Measurements from ENCODE around the gene KIZ. TPM values are rescaled to one million over a fixed set of nuclear protein-coding genes. Genes with fewer than 3 reads are reported as not detected.

The KIZ gene
- total and polyA plus RNA-seq, 2 donors (not counting 1 experiment from before 2014, with no cell fraction given) = 19.7 to 40.4 TPM

GRCh38 chr20:21096321-21097043 lies 29.4 kb upstream of the KIZ start:
- Mint-ChIP-seq H3K9me3 (ENCODE audit: insufficient read depth) (no peaks in the 10 kb centered on the region), H3K4me1 (peaks cover 10% of the 10 kb centered on the region), H3K4me3 (no peak overlapping the region), H3K27me3 (peaks cover 68% of the 10 kb centered on the region), H3K27ac (no peak overlapping the region)
- intact Hi-C loops (cut with micrococcal nuclease) = no loop called here
- Histone ChIP-seq H4K20me1 (ENCODE audit: control insufficient read depth, insufficient read depth, low read length, poor library complexity, severe bottlenecking) (no peaks in the 10 kb centered on the region), H3K4me2 (replicated peaks; ENCODE audit: low read depth, low read length, poor library complexity, severe bottlenecking) (no peak overlapping the region), H3K4me3 (ENCODE audit: control extremely low read depth in 1 of 5, extremely low read depth in 1 of 5, insufficient read depth in 1 of 5, low read depth in 2 of 5, low read length in 4 of 5) (no peak overlapping the region), H2AFZ (ENCODE audit: insufficient read depth, low read depth, low read length, poor library complexity, severe bottlenecking) (no peak overlapping the region), H3K9me3 (ENCODE audit: control extremely low read depth in 1 of 3, control insufficient read depth in 2 of 3, insufficient read depth in 1 of 3, low read length in 2 of 3) (peaks cover 0 to 15% (median 0%) of the 10 kb centered on the region in 3 donors), H3K36me3 (replicated peaks in 1 of 2; ENCODE audit: control extremely low read depth in 1 of 2, control insufficient read depth in 1 of 2, extremely low read depth in 1 of 2, insufficient read depth in 2 of 2, low read length in 1 of 2) (no peaks in the 10 kb centered on the region), H3K27ac (ENCODE audit: low read length in 2 of 2) (no peak overlapping the region), H3K9ac (ENCODE audit: low read length) (no peak overlapping the region), H3K27me3 (replicated peaks in 1 of 4; ENCODE audit: control extremely low read depth in 1 of 4, control insufficient read depth in 3 of 4, insufficient read depth in 4 of 4, low read length in 3 of 4) (peaks cover 1 to 70% (median 54%) of the 10 kb centered on the region in 4 experiments), H3K79me2 (ENCODE audit: control insufficient read depth, insufficient read depth, low read length) (no peaks in the 10 kb centered on the region), H3K4me1 (ENCODE audit: control insufficient read depth in 2 of 2, insufficient read depth in 2 of 2, low read length in 2 of 2) (peaks cover 18 to 23% of the 10 kb centered on the region in 2 donors)
- CTCF ChIA-PET = no interaction called here
- no peak for TF ChIP-seq EZH2 (IDR thresholded peaks at IDR 0.05; ENCODE audit: borderline replicate concordance, insufficient read depth, low read depth, low read length, poor library complexity, severe bottlenecking)
- 45% methylated on average over 6 of the region's 10 CpGs for WGBS (ENCODE audit: insufficient coverage)
- DNase-seq (no peak), ATAC-seq (ENCODE audit: low read depth) (peak; percentile 42)
- POLR2A ChIA-PET = no interaction called here

GRCh38 chr20:21099751-21100577 lies 25.9 kb upstream of the KIZ start:
- H3K9me3 Mint-ChIP-seq (ENCODE audit: insufficient read depth) = no peaks in the 10 kb centered on the region
- ATAC-seq (ENCODE audit: low read depth) (peak; percentile 50), DNase-seq (peak; percentile 65)
- Histone ChIP-seq H3K4me1 (ENCODE audit: control insufficient read depth in 2 of 2, insufficient read depth in 2 of 2, low read length in 2 of 2) (peaks cover 45 to 51% of the 10 kb centered on the region in 2 donors), H3K4me3 (ENCODE audit: control extremely low read depth in 1 of 5, extremely low read depth in 1 of 5, insufficient read depth in 1 of 5, low read depth in 2 of 5, low read length in 4 of 5) (peak overlapping the region; percentile 62 to 77 (median 71)), H3K4me2 (replicated peaks; ENCODE audit: low read depth, low read length, poor library complexity, severe bottlenecking) (peak overlapping the region; percentile 96), H2AFZ (ENCODE audit: insufficient read depth, low read depth, low read length, poor library complexity, severe bottlenecking) (peak overlapping the region; percentile 86), H3K9ac (ENCODE audit: low read length) (peak overlapping the region; percentile 72), H3K27me3 (replicated peaks in 1 of 4; ENCODE audit: control extremely low read depth in 1 of 4, control insufficient read depth in 3 of 4, insufficient read depth in 4 of 4, low read length in 3 of 4) (peaks cover 1 to 85% (median 64%) of the 10 kb centered on the region in 4 experiments), H3K27ac (ENCODE audit: low read length in 2 of 2) (peak overlapping the region in 1 of 2 donors; percentile 16), H3K36me3 (replicated peaks in 1 of 2; ENCODE audit: control extremely low read depth in 1 of 2, control insufficient read depth in 1 of 2, extremely low read depth in 1 of 2, insufficient read depth in 2 of 2, low read length in 1 of 2) (no peaks in the 10 kb centered on the region), H4K20me1 (ENCODE audit: control insufficient read depth, insufficient read depth, low read length, poor library complexity, severe bottlenecking) (no peaks in the 10 kb centered on the region), H3K9me3 (ENCODE audit: control extremely low read depth in 1 of 3, control insufficient read depth in 2 of 3, insufficient read depth in 1 of 3, low read length in 2 of 3) (peaks cover 0 to 48% (median 8%) of the 10 kb centered on the region in 3 donors), H3K79me2 (ENCODE audit: control insufficient read depth, insufficient read depth, low read length) (no peaks in the 10 kb centered on the region)
- H3K4me1 Mint-ChIP-seq = peaks cover 30% of the 10 kb centered on the region
- CTCF ChIA-PET = no interaction called here
- H3K27me3 Mint-ChIP-seq = peaks cover 74% of the 10 kb centered on the region
- POLR2A ChIA-PET = no interaction called here
- peak overlapping the region; percentile 95 for H3K4me3 Mint-ChIP-seq
- intact Hi-C loops (cut with micrococcal nuclease) = loop anchor here (1.0 to 5.0 kb wide), 3 partner anchors 25 to 412 kb away; partner anchors contain the start of gene NKX2-2
- peak overlapping the region; percentile 88 for H3K27ac Mint-ChIP-seq
- no peak for TF ChIP-seq EZH2 (IDR thresholded peaks at IDR 0.05; ENCODE audit: borderline replicate concordance, insufficient read depth, low read depth, low read length, poor library complexity, severe bottlenecking)
- TF ChIP-seq CTCF (IDR thresholded peaks at IDR 0.05) = no peak
- WGBS (ENCODE audit: insufficient coverage) = under 1% methylated on average over 41 of the region's 46 CpGs
